NCI-H146 treated with DMSO at 0.1 percent for 48 hours (cell line): ENCODE results near the gene VSX1.

Experiments
- DNase-seq: peaks from one replicate; lab custom pipeline; 2025; ENCODE audit not compliant: unreplicated experiment; lab: John Stamatoyannopoulos, UW

The VSX1 gene

DNA sequence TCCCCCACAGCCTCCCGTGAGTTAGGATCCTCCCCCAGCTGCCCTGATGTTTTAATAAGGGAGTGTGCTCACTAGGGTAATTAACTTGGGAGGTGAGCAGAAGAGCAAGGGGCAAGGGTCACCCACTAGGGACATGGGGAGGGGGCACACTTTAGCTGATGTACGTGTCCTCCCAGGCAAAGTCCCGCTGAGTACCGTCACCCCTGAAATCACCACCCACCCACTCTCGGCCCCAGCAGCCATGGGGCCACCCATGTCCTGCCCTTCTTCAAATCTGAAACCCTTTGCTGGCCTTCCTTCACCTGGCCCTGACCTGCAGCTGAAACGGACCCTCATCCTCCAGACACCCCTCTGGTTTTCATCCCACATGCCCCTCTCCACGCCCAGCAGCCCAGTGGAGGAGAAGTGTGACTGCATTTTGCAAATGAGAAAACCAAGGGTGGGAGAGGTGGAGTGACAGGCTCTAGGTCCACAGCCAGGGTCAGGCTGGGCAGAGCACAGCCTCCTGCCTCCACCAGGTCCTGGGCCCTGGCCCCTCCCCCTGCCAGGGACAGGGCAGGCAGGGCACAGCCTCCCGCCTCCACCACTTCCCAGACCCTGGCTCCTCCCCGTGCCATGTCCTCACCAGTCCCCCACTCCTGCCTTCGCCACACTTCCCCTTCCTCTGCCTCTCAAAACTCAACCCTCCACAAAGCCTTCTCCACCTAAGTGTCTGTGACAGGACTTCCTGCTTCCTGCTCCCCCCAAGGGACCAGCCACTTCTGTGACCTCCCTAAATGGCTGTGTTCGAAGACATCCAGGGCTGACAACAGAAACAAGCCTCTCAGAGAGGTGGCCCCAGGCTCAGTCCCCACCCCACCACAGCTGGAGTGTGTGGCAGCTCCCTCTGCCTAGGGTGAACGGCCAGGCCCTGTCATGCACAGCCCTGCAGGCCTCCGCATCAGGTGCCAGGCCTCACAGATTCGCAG is 39.1 kb downstream of the VSX1 start:
- DNase-seq: no peak

- DNase-seq: no peak
These were observed 40.0 kb downstream of the VSX1 start for GRCh38 chr20:25041813-25042530.

- DNase-seq: no peak
These were observed 41.5 kb downstream of the VSX1 start for GRCh38 chr20:25040438-25040831.

DNA sequence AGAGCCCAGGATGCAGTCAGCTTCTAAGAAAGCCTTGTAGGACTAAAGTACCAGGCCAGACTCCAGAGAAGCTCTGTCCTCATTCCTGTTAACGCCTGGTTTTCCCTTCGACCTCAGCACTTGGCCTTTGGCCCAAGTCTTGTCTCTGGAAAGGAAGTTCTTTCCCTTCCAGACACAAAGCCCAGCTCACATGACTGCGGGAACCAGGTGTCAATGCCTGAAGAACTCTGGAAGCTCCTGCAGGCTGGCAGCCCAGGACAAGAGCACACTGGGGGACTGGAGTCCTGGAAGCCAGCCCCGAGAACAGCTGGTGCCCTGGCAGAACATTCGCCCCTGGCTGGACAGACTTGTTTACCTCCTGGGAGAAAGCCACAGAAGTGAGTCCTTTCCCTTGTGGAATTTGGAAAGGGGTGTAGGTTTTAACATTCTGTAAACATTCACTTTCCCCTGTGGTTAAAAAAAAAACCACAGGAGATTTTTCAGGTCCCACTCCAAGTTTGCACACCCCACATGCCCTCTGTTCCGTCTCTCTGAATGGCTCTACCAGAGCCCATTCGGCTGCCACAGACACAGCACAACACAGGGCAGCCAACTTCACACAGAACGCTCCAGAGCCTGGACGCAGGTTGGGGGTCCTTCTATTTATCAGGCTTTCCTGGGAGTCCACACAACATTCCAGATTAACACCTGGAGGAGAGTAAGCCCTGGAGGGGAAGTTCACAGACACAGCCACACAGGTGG is 42.1 kb downstream of the VSX1 start:
- DNase-seq: no peak

GRCh38 chr20:25038591-25039015 is 43.3 kb downstream of the VSX1 start:
- DNase-seq: no peak

- no peak for DNase-seq
These were observed 43.9 kb downstream of the VSX1 start for GRCh38 chr20:25038103-25038410.

GRCh38 chr20:25037288-25038102 is 44.4 kb downstream of the VSX1 start:
- no peak for DNase-seq

- DNase-seq: no peak
These were observed 45.5 kb downstream of the VSX1 start for GRCh38 chr20:25036331-25036936.

GRCh38 chr20:25035921-25036320 is 46.0 kb downstream of the VSX1 start:
- no peak for DNase-seq

DNA sequence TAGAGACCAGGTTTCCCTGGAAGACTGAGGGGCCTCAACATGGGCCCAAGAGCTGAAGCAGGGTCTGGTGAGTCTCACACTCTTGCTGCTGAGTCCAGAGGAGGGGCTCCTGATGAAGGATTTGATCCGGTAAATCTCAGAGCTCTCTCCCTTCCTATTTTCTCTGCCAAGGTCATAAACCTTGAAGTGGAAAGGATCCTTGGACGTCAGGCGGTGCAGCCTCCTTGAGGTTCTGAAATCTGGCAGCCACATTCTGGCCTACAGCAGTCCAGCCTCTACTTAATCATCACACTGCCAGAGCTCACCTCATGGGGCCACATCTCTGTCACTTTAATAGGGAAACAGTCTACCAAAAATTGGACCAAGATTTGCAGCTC is 48.0 kb downstream of the VSX1 start:
- no peak for DNase-seq

- no peak for DNase-seq
These were observed 48.5 kb downstream of the VSX1 start for GRCh38 chr20:25033265-25033923.

DNA sequence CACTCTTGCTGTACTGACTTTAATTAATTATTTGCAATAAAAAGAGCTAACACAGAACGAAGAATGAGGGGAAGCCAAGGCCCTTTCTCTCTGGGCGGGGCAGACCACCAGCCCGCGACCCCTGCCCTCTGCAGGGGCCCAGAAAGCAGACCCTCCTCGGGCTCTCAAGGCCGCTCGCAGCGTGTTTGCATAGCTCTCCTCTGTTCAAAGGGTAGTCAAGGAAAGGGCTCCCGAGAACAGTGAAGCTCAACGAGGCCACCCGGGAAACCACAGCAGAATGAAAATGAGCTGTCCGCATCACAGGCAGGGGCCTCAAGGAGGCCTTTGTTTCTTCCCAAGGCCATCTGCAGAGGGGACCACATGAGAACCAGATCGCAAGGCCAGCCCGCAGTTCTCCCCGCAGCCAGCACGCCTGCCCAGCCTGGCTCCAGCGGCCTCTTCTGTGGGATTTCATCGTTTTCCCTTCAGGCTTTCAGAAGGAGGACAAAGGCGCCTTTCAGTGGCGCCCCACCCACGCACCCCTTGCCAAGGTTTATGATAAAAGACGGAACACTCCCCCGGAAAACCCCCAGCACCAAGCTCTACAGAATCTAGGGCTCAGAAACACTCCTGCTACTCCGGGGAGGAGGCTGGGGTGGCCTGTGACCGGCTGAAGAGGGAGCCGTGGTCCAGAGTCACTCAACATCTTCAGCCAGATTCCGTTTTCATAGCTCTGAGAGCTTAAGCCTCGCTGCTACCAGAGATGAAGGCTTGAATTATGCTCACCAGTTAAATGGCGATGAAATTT is 49.3 kb downstream of the VSX1 start:
- no peak for DNase-seq

DNA sequence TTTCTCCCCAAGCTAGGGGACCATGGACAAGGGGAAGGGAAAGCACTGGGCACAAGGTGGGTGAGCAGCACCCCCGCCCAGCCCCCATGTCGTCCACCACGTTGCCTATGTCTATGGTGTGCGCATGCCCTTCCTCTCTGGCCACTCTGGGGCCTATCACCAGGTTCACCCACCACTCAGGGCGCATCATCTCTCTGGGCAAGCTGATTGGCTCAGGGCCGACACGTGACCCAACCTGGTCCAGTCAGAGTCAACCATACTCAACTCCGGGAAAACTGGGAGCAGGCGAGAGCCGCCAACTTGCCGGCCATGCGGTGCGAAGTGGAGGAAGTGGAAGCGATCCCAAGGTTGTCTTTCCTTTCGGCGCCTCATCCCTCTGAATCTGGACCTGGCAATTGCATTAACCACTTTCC is 49.9 kb downstream of the VSX1 start:
- DNase-seq: no peak

- no peak for DNase-seq
These were observed 50.7 kb downstream of the VSX1 start for GRCh38 chr20:25031241-25031640.

DNA sequence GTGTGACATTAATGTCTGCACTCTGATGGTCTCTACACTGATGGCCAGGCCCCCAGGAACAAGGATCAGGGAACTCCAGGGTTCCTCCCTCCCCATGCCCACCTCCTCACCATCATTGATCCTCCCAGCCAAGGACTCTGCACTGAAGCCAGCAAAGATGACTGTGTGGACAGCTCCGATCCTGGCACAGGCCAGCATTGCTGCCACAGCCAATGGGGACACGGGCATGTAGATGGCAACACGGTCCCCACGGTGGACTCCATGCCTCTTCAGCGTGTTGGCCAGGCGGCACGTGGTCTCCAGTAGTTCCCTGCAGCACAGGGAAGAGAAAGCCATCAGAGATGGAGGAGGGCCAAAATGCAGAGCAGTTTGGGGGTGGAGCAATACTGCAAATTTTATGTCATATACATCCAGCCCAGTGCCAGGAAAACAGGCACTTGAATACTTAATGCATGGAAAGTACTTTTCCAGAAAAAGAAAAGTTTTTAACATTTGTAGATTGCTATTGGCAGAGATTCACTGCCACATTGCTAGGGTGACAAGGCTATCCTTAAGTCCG is 51.2 kb downstream of the VSX1 start:
- no peak for DNase-seq

DNA sequence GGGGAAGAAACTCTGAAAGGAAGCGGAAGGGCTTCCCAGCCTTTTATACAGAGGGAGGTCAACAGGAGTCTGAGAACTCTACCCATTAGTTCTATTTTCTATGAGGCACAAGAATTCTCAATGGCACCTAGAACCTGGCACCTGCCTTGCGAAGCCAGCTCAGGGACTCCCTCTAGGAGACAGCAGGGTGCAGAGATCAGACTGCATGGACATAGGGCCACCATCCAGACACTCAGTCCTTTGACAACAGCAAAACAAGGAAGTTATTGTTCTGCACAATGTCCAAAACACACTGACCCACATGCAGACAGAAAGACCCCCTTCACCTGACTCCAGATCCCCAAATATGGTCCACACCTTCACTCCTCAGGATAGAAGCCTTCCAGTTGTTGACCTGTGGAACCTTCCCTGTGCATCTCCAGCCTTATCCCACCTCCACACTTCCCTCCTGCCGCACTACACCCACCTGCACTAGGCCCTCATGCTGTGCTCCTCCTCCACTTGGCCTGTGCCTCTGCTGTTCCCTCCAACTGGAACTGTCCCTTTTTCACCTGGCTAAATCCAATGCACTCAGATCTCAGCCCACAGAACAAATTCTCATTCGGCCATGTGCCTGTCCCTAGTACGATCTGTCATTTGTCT is 51.8 kb downstream of the VSX1 start:
- no peak for DNase-seq

DNA sequence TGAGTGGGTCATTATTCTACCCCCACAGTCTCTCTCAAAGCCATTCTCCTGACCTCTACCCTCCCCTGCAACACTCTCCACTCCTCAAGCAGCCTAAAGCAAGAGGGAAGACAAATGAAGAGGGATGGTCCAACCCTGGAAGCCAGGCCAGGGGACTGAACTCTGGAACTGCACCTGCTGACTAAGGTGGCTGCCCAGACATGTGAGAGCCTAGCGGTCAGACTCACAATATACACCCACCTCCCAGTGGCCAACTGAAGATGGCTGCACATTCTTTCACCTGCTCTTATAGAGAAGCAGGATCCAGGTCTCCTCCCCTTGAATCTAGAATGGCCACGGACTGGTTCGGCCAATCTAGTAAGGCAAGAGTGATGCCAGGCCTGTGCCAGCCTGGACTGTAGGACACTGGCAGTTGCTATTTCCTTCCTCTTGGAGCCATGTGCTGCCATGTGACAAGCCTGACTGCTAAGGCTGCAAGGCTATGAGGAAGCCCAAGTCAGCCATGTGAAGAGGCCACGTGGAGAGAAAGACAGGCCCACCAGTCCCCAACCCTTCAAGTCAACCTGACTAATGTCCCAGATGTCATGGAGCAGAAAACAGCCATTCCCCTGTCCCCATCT is 55.8 kb downstream of the VSX1 start:
- DNase-seq: no peak
